Activated CD8-positive, alpha-beta memory T cell treated with anti-CD3 and anti-CD28 coated beads for 4 hours (primary cell): ENCODE data around the gene WDR74.
A peak's percentile ranks its signal among the peaks of the same experiment; 100 is the strongest.
"Not testable (repeated sequence)": the region's sequence is repeated elsewhere in the genome, so short reads cannot be mapped to it uniquely, and the experiment has no call there.

Experiments
- DNase-seq, 2 donors: peaks; one replicate each; pipeline ENCODE4 v3.0.0-alpha.2; 2020; ENCODE audit warnings: low read depth in 2 of 2

Gene WDR74

GRCh38 chr11:62860835-62861563, 21.6 kb upstream of the WDR74 start:
- DNase-seq: no peak

- DNase-seq: not testable (repeated sequence)
Measured at GRCh38 chr11:62859281-62859703, 19.9 kb upstream of the WDR74 start.

GRCh38 chr11:62858201-62858600, 18.8 kb upstream of the WDR74 start:
- no peak for DNase-seq

GRCh38 chr11:62857541-62857982, 18.2 kb upstream of the WDR74 start:
- DNase-seq: no peak

- DNase-seq: no peak
Measured at GRCh38 chr11:62856333-62856895, 17.0 kb upstream of the WDR74 start.

GRCh38 chr11:62855571-62856332, 16.4 kb upstream of the WDR74 start:
- peak; percentile 96 to 98 for DNase-seq

- no peak for DNase-seq
Measured at GRCh38 chr11:62854825-62855570, 15.6 kb upstream of the WDR74 start.

- no peak for DNase-seq
Measured at GRCh38 chr11:62854013-62854824, 14.8 kb upstream of the WDR74 start.

GRCh38 chr11:62853279-62853965, 14.0 kb upstream of the WDR74 start:
- no peak for DNase-seq

GRCh38 chr11:62852523-62853188, 13.3 kb upstream of the WDR74 start:
- no peak for DNase-seq

- DNase-seq: no peak
Measured at GRCh38 chr11:62851807-62852522, 12.6 kb upstream of the WDR74 start.

GRCh38 chr11:62850911-62851806, 11.8 kb upstream of the WDR74 start:
- DNase-seq: no peak

GRCh38 chr11:62847767-62848314, 8.5 kb upstream of the WDR74 start:
- no peak for DNase-seq

- no peak for DNase-seq
Measured at GRCh38 chr11:62846177-62846576, 6.8 kb upstream of the WDR74 start.

GRCh38 chr11:62844154-62844553, 4.8 kb upstream of the WDR74 start:
- DNase-seq: no peak

GRCh38 chr11:62843466-62843865, 4.1 kb upstream of the WDR74 start:
- no peak for DNase-seq

GRCh38 chr11:62842891-62843290, 3.5 kb upstream of the WDR74 start:
- DNase-seq: not testable (repeated sequence)

- DNase-seq: no peak
Measured at GRCh38 chr11:62842171-62842741, 2.9 kb upstream of the WDR74 start.
